H1 (cell line): Measurements from ENCODE around the gene CYTIP. TPM values are rescaled to one million over a fixed set of nuclear protein-coding genes. Genes with fewer than 3 reads are reported as not detected.

Experiments used
- CTCF ChIA-PET: fragments of 300-600 bp; sonication (Branson Sonifier 250); formaldehyde crosslinking; loops from one replicate; lab custom pipeline; 2021; ENCODE audit not compliant: partially characterized antibody; lab: Charles Lee
- POLR2A ChIA-PET: fragments of 300-600 bp; sonication (Branson Sonifier 250); formaldehyde crosslinking; loops from one replicate; lab custom pipeline; 2021; ENCODE audit warnings: inconsistent platforms; ENCODE audit not compliant: partially characterized antibody; lab: Charles Lee
- DNase-seq, 2 experiments: peaks; one replicate each; pipeline versions ENCODE4 v3.0.0 to v3.0.0-alpha.2; 2010 to 2022; ENCODE audit warnings: low spot score in 2 of 2, low read depth in 1 of 2, mixed read lengths in 1 of 2
- FAIRE-seq: peaks from 2 replicates; lab custom pipeline; 2011; peaks lifted over from hg19 to GRCh38; lab: Jason Lieb, UNC
- H2AFZ ChIP-seq: 2 replicates; pipeline ENCODE4 v1.8.1; 2012; ENCODE audit warnings: low read length, inconsistent platforms
- H2AK5ac ChIP-seq: 2 replicates; pipeline ENCODE4 v1.6.1; 2013; ENCODE audit warnings: low read depth, low read length
- H2BK120ac ChIP-seq: replicated peaks from 2 replicates; pipeline ENCODE3; 2013; ENCODE audit warnings: low read depth, low read length, inconsistent platforms
- H2BK12ac ChIP-seq: 2 replicates; pipeline ENCODE4 v1.6.1; 2013; ENCODE audit warnings: low read depth, low read length
- H2BK15ac ChIP-seq: 2 replicates; pipeline ENCODE4 v1.6.1; 2013; ENCODE audit warnings: low read length
- H2BK20ac ChIP-seq: 2 replicates; pipeline ENCODE4 v1.6.1; 2013; ENCODE audit warnings: low read length
- H2BK5ac ChIP-seq: 2 replicates; pipeline ENCODE4 v1.6.1; 2013; ENCODE audit warnings: low read depth, low read length
- H3K14ac ChIP-seq: 2 replicates; pipeline ENCODE4 v1.6.1; 2013; ENCODE audit warnings: inconsistent platforms; ENCODE audit not compliant: insufficient read length
- H3K18ac ChIP-seq: 2 replicates; pipeline ENCODE4 v1.6.1; 2013; ENCODE audit warnings: low read length; ENCODE audit errors: extremely low read depth
- H3K23ac ChIP-seq: 2 replicates; pipeline ENCODE4 v1.6.1; 2013; ENCODE audit warnings: inconsistent platforms; ENCODE audit not compliant: insufficient read length
- H3K23me2 ChIP-seq: 2 replicates; pipeline ENCODE4 v1.6.1; 2013; ENCODE audit warnings: low read depth, low read length
- H3K27ac ChIP-seq: 2 replicates; pipeline ENCODE4 v1.6.1; 2011; ENCODE audit warnings: low read depth, low read length, inconsistent platforms
- H3K27me3 ChIP-seq, 4 experiments: replicated peaks in 1 of 4; 1 replicate in 1 of 4; 2 replicates in 3 of 4; pipeline versions ENCODE4 v1.6.1 to v1.8.1; 2011 to 2013; ENCODE audit warnings: low read length in 3 of 4, mild to moderate bottlenecking in 3 of 4, inconsistent platforms in 2 of 4, mixed read lengths in 2 of 4, moderate library complexity in 1 of 4; ENCODE audit not compliant: control insufficient read depth in 3 of 4, insufficient read depth in 3 of 4; ENCODE audit errors: extremely low read depth in 1 of 4
- H3K36me3 ChIP-seq, 4 experiments: 2 replicates each; pipeline versions ENCODE4 v1.6.1 to v1.8.1; 2011 to 2013; ENCODE audit warnings: mild to moderate bottlenecking in 4 of 4, low read length in 3 of 4, moderate library complexity in 2 of 4, control low read depth in 1 of 4, inconsistent platforms in 1 of 4; ENCODE audit not compliant: insufficient read depth in 4 of 4, control insufficient read depth in 2 of 4
- H3K4ac ChIP-seq: replicated peaks from 2 replicates; pipeline ENCODE3; 2013; ENCODE audit warnings: low read length, low read depth, mixed read lengths, inconsistent platforms; ENCODE audit not compliant: insufficient read length
- H3K4me1 ChIP-seq, 4 experiments: replicated peaks in 1 of 4; 1 replicate in 1 of 4; 2 replicates in 3 of 4; pipeline versions ENCODE4 v1.6.1 to v1.8.1; 2011 to 2013; ENCODE audit warnings: low read length in 3 of 4, inconsistent platforms in 2 of 4, mixed read lengths in 1 of 4; ENCODE audit not compliant: insufficient read depth in 4 of 4, control insufficient read depth in 3 of 4
- H3K4me2 ChIP-seq, 2 experiments: 2 replicates each; pipeline versions ENCODE4 v1.6.1 to v1.8.1; 2011 to 2013; ENCODE audit warnings: low read depth in 2 of 2, low read length in 2 of 2, control low read depth in 1 of 2, inconsistent platforms in 1 of 2, mild to moderate bottlenecking in 1 of 2; ENCODE audit not compliant: insufficient read depth in 1 of 2
- H3K4me3 ChIP-seq, 4 experiments: fragments of 200-600, 300-600 bp in 1 of 4; sonication (generic), shearing (Covaris generic), sonication (Bioruptor Twin) in 1 of 4; 2 replicates each; pipeline versions ENCODE4 v1.5.1 to v1.8.1; 2011 to 2016; ENCODE audit warnings: low read length in 4 of 4, low read depth in 3 of 4, control low read depth in 2 of 4, inconsistent platforms in 2 of 4, mild to moderate bottlenecking in 2 of 4, mixed read lengths in 1 of 4, moderate library complexity in 1 of 4; ENCODE audit not compliant: insufficient read depth in 2 of 4; ENCODE audit errors: extremely low read depth in 1 of 4
- H3K56ac ChIP-seq: replicated peaks from 2 replicates; pipeline ENCODE3; 2013; ENCODE audit warnings: low read depth, mild to moderate bottlenecking, mixed read lengths, low read length, inconsistent platforms; ENCODE audit not compliant: insufficient read length
- H3K79me1 ChIP-seq: 2 replicates; pipeline ENCODE4 v1.6.1; 2013; ENCODE audit warnings: low read depth, low read length, control low read depth
- H3K79me2 ChIP-seq, 2 experiments: 2 replicates each; pipeline versions ENCODE4 v1.6.1 to v1.8.1; 2012 to 2013; ENCODE audit warnings: low read length in 2 of 2, mild to moderate bottlenecking in 2 of 2, inconsistent platforms in 1 of 2; ENCODE audit not compliant: insufficient read depth in 2 of 2, control insufficient read depth in 1 of 2
- H3K9ac ChIP-seq, 4 experiments: replicated peaks in 1 of 4; 1 replicate in 1 of 4; 2 replicates in 3 of 4; pipeline versions ENCODE4 v1.6.1 to v1.8.1; 2011 to 2013; ENCODE audit warnings: low read depth in 3 of 4, low read length in 3 of 4, control low read depth in 2 of 4, mild to moderate bottlenecking in 2 of 4, moderate library complexity in 2 of 4, inconsistent platforms in 1 of 4; ENCODE audit errors: extremely low read depth in 1 of 4
- H3K9me3 ChIP-seq, 2 experiments: 2 replicates each; pipeline versions ENCODE4 v1.6.1 to v1.8.1; 2012 to 2013; ENCODE audit warnings: mild to moderate bottlenecking in 2 of 2, moderate library complexity in 2 of 2, control low read depth in 1 of 2, inconsistent platforms in 1 of 2, low read depth in 1 of 2, low read length in 1 of 2, mixed read lengths in 1 of 2; ENCODE audit not compliant: insufficient read depth in 2 of 2
- H4K20me1 ChIP-seq, 2 experiments: replicated peaks in 1 of 2; 2 replicates each; pipeline versions ENCODE3 to v1.8.1; 2011 to 2013; ENCODE audit warnings: inconsistent platforms in 2 of 2, low read length in 2 of 2, mild to moderate bottlenecking in 1 of 2; ENCODE audit not compliant: insufficient read depth in 2 of 2, control insufficient read depth in 1 of 2
- H4K5ac ChIP-seq: 2 replicates; pipeline ENCODE4 v1.6.1; 2013; ENCODE audit warnings: low read length, low read depth, mixed read lengths, inconsistent platforms; ENCODE audit not compliant: insufficient read length
- H4K8ac ChIP-seq: 2 replicates; pipeline ENCODE4 v1.8.0; 2013; ENCODE audit warnings: mild to moderate bottlenecking, moderate library complexity, low read length, inconsistent platforms; ENCODE audit not compliant: insufficient read depth; ENCODE audit errors: extremely low read depth
- H4K91ac ChIP-seq: replicated peaks from 2 replicates; pipeline ENCODE3; 2013; ENCODE audit warnings: low read length, mixed read lengths, inconsistent platforms; ENCODE audit not compliant: insufficient read length
- ASH2L ChIP-seq: fragments of 200-600, 300-600 bp; sonication (generic); IDR thresholded peaks from one replicate; pipeline ENCODE4 v1.7.1; 2017; ENCODE audit warnings: low read length
- CBX5 ChIP-seq: fragments of 300-800, 300-1000 bp; sonication (generic); IDR thresholded peaks from 2 replicates; pipeline ENCODE4 v1.7.1; 2016; ENCODE audit warnings: antibody characterized with exemption, low read length, low read depth
- CHD2 ChIP-seq: IDR thresholded peaks from 2 replicates; pipeline ENCODE4 v1.6.1; 2012; ENCODE audit warnings: low read length, improper control_type of control experiment
- CTBP2 ChIP-seq: IDR thresholded peaks from 2 replicates; pipeline ENCODE4 v1.7.0; 2011; ENCODE audit warnings: borderline replicate concordance, mild to moderate bottlenecking, moderate library complexity, mixed read lengths, low read length; ENCODE audit not compliant: insufficient read depth, insufficient read length
- FOSL1 ChIP-seq: IDR thresholded peaks from 2 replicates; pipeline ENCODE4 v1.6.1; 2011; ENCODE audit warnings: mild to moderate bottlenecking, low read depth, low read length, moderate library complexity; ENCODE audit not compliant: insufficient read depth
- RBBP5 ChIP-seq: IDR thresholded peaks from 2 replicates; pipeline ENCODE4 v1.7.1; 2012; ENCODE audit warnings: low read depth, mild to moderate bottlenecking, inconsistent platforms, low read length, moderate library complexity, borderline replicate concordance
- RNF2 ChIP-seq: fragments of 200-900, 300-1000 bp; sonication (generic); IDR thresholded peaks from 2 replicates; pipeline ENCODE4 v1.7.1; 2016; ENCODE audit warnings: borderline replicate concordance, low read depth, mild to moderate bottlenecking, antibody characterized with exemption, low read length; ENCODE audit not compliant: poor library complexity, severe bottlenecking; ENCODE audit errors: missing control alignments
- SIN3A ChIP-seq, 2 experiments: IDR thresholded peaks in 1 of 2; conservative IDR thresholded peaks in 1 of 2; 2 replicates each; pipeline ENCODE4 v1.6.1; 2011 to 2012; ENCODE audit warnings: low read length in 2 of 2, improper control_type of control experiment in 1 of 2, low read depth in 1 of 2, mild to moderate bottlenecking in 1 of 2
- SIX5 ChIP-seq: IDR thresholded peaks from 2 replicates; pipeline ENCODE4 v1.6.1; 2011; ENCODE audit warnings: mild to moderate bottlenecking, low read depth, low read length
- SP1 ChIP-seq: IDR thresholded peaks from 2 replicates; pipeline ENCODE4 v1.6.1; 2011; ENCODE audit warnings: low read depth, low read length
- SP2 ChIP-seq: IDR thresholded peaks from 2 replicates; pipeline ENCODE4 v1.6.1; 2012; ENCODE audit warnings: mild to moderate bottlenecking, low read length, inconsistent platforms
- SUZ12 ChIP-seq: fragments of 200-600 bp; sonication (generic); IDR thresholded peaks from 2 replicates; pipeline ENCODE4 v1.6.1; 2012; ENCODE audit warnings: mild to moderate bottlenecking, inconsistent platforms, low read length, moderate library complexity, mixed read lengths
- TAF1 ChIP-seq: IDR thresholded peaks from 2 replicates; pipeline ENCODE4 v1.6.1; 2011; ENCODE audit warnings: mild to moderate bottlenecking, low read depth, low read length
- TBP ChIP-seq: IDR thresholded peaks from 2 replicates; pipeline ENCODE4 v1.6.1; 2011; ENCODE audit warnings: low read depth, low read length, improper control_type of control experiment
- YY1 ChIP-seq: IDR thresholded peaks from 2 replicates; pipeline ENCODE4 v1.6.1; 2011; ENCODE audit warnings: low read depth, mild to moderate bottlenecking, low read length
- WGBS, 2 experiments: shearing (Covaris generic) in 1 of 2; methylation state at CpG; one replicate each; pipeline versions ENCODE4 v1.1.6 to v1.1.7; 2013 to 2015; ENCODE audit warnings: low lambda C conversion rate in 2 of 2, mixed read lengths in 2 of 2, inconsistent platforms in 1 of 2, low coverage in 1 of 2, missing lambda C conversion rate in 1 of 2; ENCODE audit not compliant: insufficient replicate concordance in 2 of 2, insufficient coverage in 1 of 2, insufficient read length in 1 of 2; ENCODE audit errors: extremely low coverage in 1 of 2, missing lambda C conversion rate in 1 of 2; 5-methylcytosine and 5-hydroxymethylcytosine counted together
- polyA plus RNA-seq, 7 experiments: library from polyadenylated mRNA; depleted of rRNA in 3 of 7; stranded (reverse) in 5 of 7; unstranded in 2 of 7; fragments of >200 nt in 5 of 7; fragments of 200-250 nt in 2 of 7; gene quantifications; 1 replicate in 5 of 7; 2 replicates in 1 of 7; 4 replicates in 1 of 7; pipeline versions ENCODE4 v1.2.1 to v1.2.3, GENCODE V29; 2011 to 2013; ENCODE audit warnings: missing spikeins in 2 of 7, mixed read lengths in 2 of 7
- total RNA-seq: library from RNA; stranded (reverse); fragmentation: NEBNext Ultra II Directional; extraction: Animal tissue kit (Norgen Biotek cat#: 25700); gene quantifications from 2 replicates; pipeline ENCODE4 v1.2.1, GENCODE V29; 2021

The CYTIP gene
- total and polyA plus RNA-seq, 2 of the 8 experiments (the other 6 are each of a cell fraction or from before 2014, with no cell fraction given): 0.12 TPM; not detected in 1

DNA sequence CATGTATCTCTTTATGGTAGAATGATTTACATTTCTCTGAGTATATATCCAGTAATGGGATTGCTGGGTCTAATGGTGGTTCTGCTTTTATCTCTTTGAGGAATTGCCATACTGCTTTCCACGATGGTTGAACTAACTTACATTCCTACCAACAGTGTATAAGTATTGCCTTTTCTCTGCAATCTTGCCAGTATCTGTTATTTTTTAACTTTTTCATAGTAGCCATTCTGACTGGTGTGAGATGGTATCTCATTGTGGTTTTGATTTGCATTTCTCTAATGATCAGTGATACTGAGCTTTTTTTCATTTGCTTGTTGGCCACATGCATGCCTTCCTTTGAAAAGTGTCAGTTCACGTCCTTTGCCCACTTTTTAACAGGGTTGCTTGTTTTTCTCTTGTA is 55.1 kb downstream of the CYTIP start:
- 88% methylated on average over 2 of the region's 2 CpGs; no CpG with 5 or more reads in 1 of the 2 experiments for WGBS, 2 experiments
- H3K27ac ChIP-seq: no peak overlapping the region
- H3K36me3 ChIP-seq: no peaks in the 10 kb centered on the region
- H2AK5ac ChIP-seq: no peak overlapping the region
- no peak overlapping the region for H3K14ac ChIP-seq
- ChIA-PET CTCF (interaction anchor here (1.2 kb wide), 1 partner anchor 52 kb away, joined by 4 read pairs; no protein-coding TSS in a partner anchor), POLR2A (no interaction called here)
- H3K18ac ChIP-seq: no peak overlapping the region
- H2BK120ac ChIP-seq: no peak overlapping the region
- DNase-seq (no peak), FAIRE-seq (no peak)
- H3K23me2 ChIP-seq: no peaks in the 10 kb centered on the region
- no peaks in the 10 kb centered on the region for H3K79me2 ChIP-seq
- no peak overlapping the region for H3K9ac ChIP-seq
- H3K23ac ChIP-seq: no peak overlapping the region
- no peak overlapping the region for H4K8ac ChIP-seq
- H2BK15ac ChIP-seq: no peak overlapping the region
- H4K20me1 ChIP-seq: no peaks in the 10 kb centered on the region
- no peaks in the 10 kb centered on the region for H3K79me1 ChIP-seq
- no peak overlapping the region for H4K5ac ChIP-seq
- H3K4me2 ChIP-seq: no peak overlapping the region
- no peak overlapping the region for H3K4me3 ChIP-seq
- H2BK20ac ChIP-seq: no peak overlapping the region
- H3K4ac ChIP-seq: no peak overlapping the region
- no peaks in the 10 kb centered on the region for H3K4me1 ChIP-seq
- no peaks in the 10 kb centered on the region for H3K27me3 ChIP-seq
- H2BK12ac ChIP-seq: no peak overlapping the region
- no peaks in the 10 kb centered on the region for H3K9me3 ChIP-seq
- H2AFZ ChIP-seq: no peak overlapping the region
- no peak overlapping the region for H2BK5ac ChIP-seq
- no peak overlapping the region for H3K56ac ChIP-seq
- no peak overlapping the region for H4K91ac ChIP-seq
- no peak for TF ChIP-seq CBX5
- no peak for TF ChIP-seq SIX5
- no peak for TF ChIP-seq YY1
- no peak for TF ChIP-seq ASH2L
- TF ChIP-seq CTBP2: no peak
- TF ChIP-seq RBBP5: no peak
- no peak for TF ChIP-seq SP2
- no peak for TF ChIP-seq SUZ12
- TF ChIP-seq SP1: no peak
- TF ChIP-seq SIN3A (conservative IDR thresholded peaks at IDR 0.05 in 1 of 2, IDR thresholded peaks at IDR 0.05 in 1 of 2; ENCODE audit: low read depth in 1 of 2, low read length in 2 of 2): no peak
- no peak for TF ChIP-seq CHD2
- TF ChIP-seq RNF2: no peak
- no peak for TF ChIP-seq TAF1
- TF ChIP-seq FOSL1: no peak
- TF ChIP-seq TBP: no peak
